ENCODE data around the gene TOR2A.

DNA sequence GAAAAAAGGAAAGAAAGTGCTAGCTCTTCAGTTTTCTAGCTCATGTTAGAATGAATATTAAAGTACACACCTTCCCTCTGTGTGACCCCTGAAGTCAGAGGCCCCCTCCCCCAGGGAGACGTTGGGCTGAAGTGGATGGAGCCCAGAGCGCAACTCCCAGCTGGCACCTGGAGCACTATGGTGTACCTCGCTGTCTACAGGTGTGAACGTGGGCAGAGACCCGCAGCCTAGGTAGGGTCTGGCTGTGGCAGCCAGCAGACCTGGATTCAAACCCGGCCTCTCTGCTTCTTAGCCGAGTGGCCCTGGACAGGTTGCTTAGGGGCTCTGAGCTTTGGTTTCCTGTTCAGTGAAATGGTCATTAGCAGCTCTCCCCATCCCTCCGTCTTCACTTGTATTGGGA lies 6.3 kb downstream of the TOR2A start:
- TF ChIP-seq, protein P1, sequence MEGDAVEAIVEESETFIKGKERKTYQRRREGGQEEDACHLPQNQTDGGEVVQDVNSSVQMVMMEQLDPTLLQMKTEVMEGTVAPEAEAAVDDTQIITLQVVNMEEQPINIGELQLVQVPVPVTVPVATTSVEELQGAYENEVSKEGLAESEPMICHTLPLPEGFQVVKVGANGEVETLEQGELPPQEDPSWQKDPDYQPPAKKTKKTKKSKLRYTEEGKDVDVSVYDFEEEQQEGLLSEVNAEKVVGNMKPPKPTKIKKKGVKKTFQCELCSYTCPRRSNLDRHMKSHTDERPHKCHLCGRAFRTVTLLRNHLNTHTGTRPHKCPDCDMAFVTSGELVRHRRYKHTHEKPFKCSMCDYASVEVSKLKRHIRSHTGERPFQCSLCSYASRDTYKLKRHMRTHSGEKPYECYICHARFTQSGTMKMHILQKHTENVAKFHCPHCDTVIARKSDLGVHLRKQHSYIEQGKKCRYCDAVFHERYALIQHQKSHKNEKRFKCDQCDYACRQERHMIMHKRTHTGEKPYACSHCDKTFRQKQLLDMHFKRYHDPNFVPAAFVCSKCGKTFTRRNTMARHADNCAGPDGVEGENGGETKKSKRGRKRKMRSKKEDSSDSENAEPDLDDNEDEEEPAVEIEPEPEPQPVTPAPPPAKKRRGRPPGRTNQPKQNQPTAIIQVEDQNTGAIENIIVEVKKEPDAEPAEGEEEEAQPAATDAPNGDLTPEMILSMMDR (IDR thresholded peaks at IDR 0.05): no peak
- no peak for TF ChIP-seq POLR2A (IDR thresholded peaks at IDR 0.05)

Data from esophagus squamous epithelium (tissue), 4 donors.